Uterus (tissue), 4 donors: ENCODE data around the gene GRAMD1A. TPM values are rescaled to one million over a fixed set of nuclear protein-coding genes. Genes with fewer than 3 reads are reported as not detected.

ENCODE experiments used
- DNase-seq, 2 donors: peaks; one replicate each; pipeline ENCODE4 v3.0.0-alpha.2; 2019 to 2020
- H3K27ac ChIP-seq, 2 donors: fragments of 200-600 bp; sonication (generic); 1 replicate in 1 of 2; 2 replicates in 1 of 2; pipeline ENCODE4 v1.5.1; 2016 to 2018
- H3K27me3 ChIP-seq, 2 donors: fragments of 200-600 bp; sonication (generic); one replicate each; pipeline ENCODE4 v1.5.1; 2018 to 2019; ENCODE audit warnings: control low read depth in 1 of 2
- H3K36me3 ChIP-seq, 2 donors: fragments of 200-600 bp; sonication (generic); one replicate each; pipeline ENCODE4 v1.5.1; 2019; ENCODE audit warnings: control low read depth in 1 of 2
- H3K4me1 ChIP-seq, 2 donors: fragments of 200-600 bp; sonication (generic); one replicate each; pipeline ENCODE4 v1.5.1; 2018 to 2019; ENCODE audit warnings: control low read depth in 1 of 2
- H3K4me3 ChIP-seq, 2 donors: fragments of 200-600 bp; sonication (generic); 1 replicate in 1 of 2; 2 replicates in 1 of 2; pipeline ENCODE4 v1.5.1; 2018 to 2019; ENCODE audit warnings: mild to moderate bottlenecking in 1 of 2
- H3K9me3 ChIP-seq, 2 donors: fragments of 200-600 bp; sonication (generic); one replicate each; pipeline ENCODE4 v1.5.1; 2019; ENCODE audit warnings: control low read depth in 1 of 2
- CTCF ChIP-seq, 4 experiments: fragments of 200-600 bp in 2 of 4; fragments of 450-650 bp in 2 of 4; sonication (generic) in 2 of 4; IDR thresholded peaks; one replicate each; pipeline ENCODE4 v1.5.1; 2016 to 2019; ENCODE audit warnings: antibody characterized with exemption in 4 of 4, mild to moderate bottlenecking in 2 of 4, moderate library complexity in 1 of 4
- POLR2A ChIP-seq, 2 donors: fragments of 450-650 bp; IDR thresholded peaks; one replicate each; pipeline ENCODE4 v1.6.1; 2016; ENCODE audit warnings: antibody characterized with exemption in 2 of 2, mild to moderate bottlenecking in 1 of 2, moderate library complexity in 1 of 2
- intact Hi-C: fragments of 100-400 bp; cut with DNase I; formaldehyde crosslinking; loops from one replicate; pipeline ENCODE4 v1.15.1; 2023; ENCODE audit warnings: low total_unique reads
- total RNA-seq, 4 donors: library from RNA; depleted of rRNA in 3 of 4; stranded (reverse); fragments of >200 nt in 3 of 4; gene quantifications; one replicate each; pipeline versions ENCODE4 v1.1.0 to v1.2.4, GENCODE V29; 2014 to 2023
- donor health status: DM: yes; HTN: yes; CAD: no.

Gene GRAMD1A
- total RNA-seq, 4 donors from 2014 or later: 40.0 to 89.8 (median 52.2) TPM

GRCh38 chr19:35040826-35041547, 40.9 kb downstream of the GRAMD1A start:
- peak; percentile 78 to 86 for DNase-seq
- no peak for TF ChIP-seq CTCF (IDR thresholded peaks at IDR 0.05)
- no peak for TF ChIP-seq POLR2A (IDR thresholded peaks at IDR 0.05)
- no peaks in the 10 kb centered on the region for H3K9me3 ChIP-seq
- H3K4me1 ChIP-seq: peaks cover 0 to 12% of the 10 kb centered on the region in 2 donors
- intact Hi-C loops: no loop called here
- H3K4me3 ChIP-seq: no peak overlapping the region
- H3K27ac ChIP-seq: peak overlapping the region; percentile 53 to 69
- H3K27me3 ChIP-seq: no peaks in the 10 kb centered on the region
- no peaks in the 10 kb centered on the region for H3K36me3 ChIP-seq

DNA sequence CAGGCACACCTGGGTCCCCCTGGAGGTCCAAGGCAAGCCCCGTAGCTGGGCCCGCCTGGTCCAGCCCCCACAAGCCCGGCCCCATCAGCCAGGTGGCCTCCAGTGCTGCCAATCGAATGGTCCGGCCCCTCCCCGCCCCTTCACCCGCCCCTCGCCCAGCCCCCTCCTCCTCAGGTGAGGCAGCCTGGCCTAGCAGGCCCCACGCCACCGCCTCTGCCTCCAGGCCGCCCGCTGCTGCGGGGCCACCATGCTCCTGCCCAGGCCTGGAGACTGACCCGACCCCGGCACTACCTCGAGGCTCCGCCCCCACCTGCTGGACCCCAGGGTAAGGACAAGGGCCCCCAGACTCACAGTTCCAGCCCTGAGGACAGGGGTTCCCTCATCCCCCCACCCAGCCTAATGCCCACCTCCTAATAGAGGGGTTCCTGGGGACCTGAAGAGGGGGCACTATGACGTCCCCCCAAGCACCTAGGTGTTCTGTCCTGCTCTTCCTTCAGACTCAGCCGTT, 41.5 kb downstream of the GRAMD1A start, which contains the start of gene HPN:
TSS of gene HPN (plus strand) at position 174 of the 508 bp plus-strand sequence. CDS start 786 bp downstream, outside the sequence.
- Histone ChIP-seq H3K4me1 (peaks cover 0 to 12% of the 10 kb centered on the region in 2 donors), H3K27me3 (no peaks in the 10 kb centered on the region), H3K9me3 (no peaks in the 10 kb centered on the region), H3K27ac (peak within 1 kb of the TSS; percentile 53 to 69), H3K36me3 (no peaks in the 10 kb centered on the region), H3K4me3 (no peak within 1 kb of the TSS)
- intact Hi-C loops: no loop called here
- no peak for TF ChIP-seq CTCF (IDR thresholded peaks at IDR 0.05)
- no peak for DNase-seq

DNA sequence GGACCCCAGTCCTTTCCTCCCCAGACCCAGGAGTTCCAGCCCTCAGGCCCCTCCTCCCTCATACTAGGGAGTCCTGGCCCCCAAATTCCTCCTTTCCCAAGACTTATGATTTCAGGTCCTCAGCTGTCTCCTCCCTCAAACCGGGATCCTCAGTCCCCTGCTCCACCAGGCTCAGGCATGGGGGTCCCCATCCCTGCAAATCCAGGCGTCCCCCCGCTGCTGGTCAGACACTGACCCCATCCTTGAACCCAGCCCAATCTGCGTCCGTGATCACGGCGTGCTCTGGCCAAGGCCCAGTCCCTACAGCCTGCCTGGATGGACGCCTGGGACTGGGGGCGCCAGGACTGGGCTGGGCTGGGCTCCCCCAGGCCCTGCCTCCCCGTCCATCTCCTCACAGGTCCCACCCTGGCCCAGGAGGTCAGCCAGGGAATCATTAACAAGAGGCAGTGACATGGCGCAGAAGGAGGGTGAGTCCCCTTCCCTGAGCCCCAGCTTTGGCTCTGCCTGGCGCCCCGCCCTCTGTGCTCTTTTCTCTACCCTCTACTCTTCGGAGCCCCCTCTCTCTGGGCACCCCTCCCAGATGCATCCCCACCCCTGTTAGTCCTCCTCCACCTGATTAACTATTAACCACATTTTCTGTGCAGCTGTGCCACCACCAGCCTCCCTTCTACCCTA, 42.1 kb downstream of the GRAMD1A start:
- no peak overlapping the region for H3K4me3 ChIP-seq
- H3K27ac ChIP-seq: peak overlapping the region in 1 of 2 donors; percentile 20
- intact Hi-C loops: no loop called here
- H3K4me1 ChIP-seq: peaks cover 0 to 12% of the 10 kb centered on the region in 2 donors
- TF ChIP-seq POLR2A (IDR thresholded peaks at IDR 0.05): no peak
- no peak for TF ChIP-seq CTCF (IDR thresholded peaks at IDR 0.05)
- H3K9me3 ChIP-seq: no peaks in the 10 kb centered on the region
- H3K27me3 ChIP-seq: no peaks in the 10 kb centered on the region
- no peak for DNase-seq
- H3K36me3 ChIP-seq: no peaks in the 10 kb centered on the region

DNA sequence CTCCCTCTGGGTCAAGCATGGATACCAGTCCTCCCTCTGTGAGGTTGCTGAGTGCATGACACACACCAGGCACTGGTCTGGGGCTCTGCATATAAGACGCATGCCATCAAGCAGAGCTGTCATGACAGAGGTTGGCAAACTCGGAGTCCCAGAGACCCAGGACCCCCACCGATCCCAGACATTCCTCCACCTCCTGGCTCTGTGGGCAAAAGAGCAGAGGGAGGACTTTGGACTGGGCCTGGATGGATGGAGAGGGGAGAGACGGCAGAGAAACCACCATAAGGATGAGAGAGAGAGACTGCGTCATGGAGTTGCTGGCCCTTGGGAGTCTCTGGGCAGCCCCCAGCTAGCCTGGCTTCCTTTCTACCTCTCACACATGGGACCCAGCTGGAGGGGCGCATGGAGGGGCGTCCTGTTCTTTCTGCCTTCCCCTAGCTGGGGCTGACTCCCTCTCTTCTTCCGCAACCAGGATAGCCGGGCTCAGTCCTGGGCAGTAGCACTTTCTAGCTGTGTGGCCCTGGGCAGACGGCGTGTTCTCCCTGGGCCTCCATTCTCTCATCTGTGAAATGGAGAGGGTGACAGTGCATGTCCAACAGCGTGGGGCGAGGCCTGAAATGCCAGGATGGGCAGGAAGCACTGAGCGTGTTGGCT, 43.0 kb downstream of the GRAMD1A start:
- no peak for TF ChIP-seq POLR2A (IDR thresholded peaks at IDR 0.05)
- TF ChIP-seq CTCF (IDR thresholded peaks at IDR 0.05): no peak
- Histone ChIP-seq H3K36me3 (no peaks in the 10 kb centered on the region), H3K9me3 (no peaks in the 10 kb centered on the region), H3K27me3 (no peaks in the 10 kb centered on the region), H3K4me3 (no peak overlapping the region), H3K27ac (no peak overlapping the region), H3K4me1 (peaks cover 0 to 12% of the 10 kb centered on the region in 2 donors)
- DNase-seq: no peak
- intact Hi-C loops: no loop called here
